SKM-1 (cell line): ENCODE results near the gene ESF1.

Source experiments
- DNase-seq: peaks from one replicate; lab custom pipeline; 2025; ENCODE audit not compliant: unreplicated experiment; lab: John Stamatoyannopoulos, UW

ESF1 gene, protein sequence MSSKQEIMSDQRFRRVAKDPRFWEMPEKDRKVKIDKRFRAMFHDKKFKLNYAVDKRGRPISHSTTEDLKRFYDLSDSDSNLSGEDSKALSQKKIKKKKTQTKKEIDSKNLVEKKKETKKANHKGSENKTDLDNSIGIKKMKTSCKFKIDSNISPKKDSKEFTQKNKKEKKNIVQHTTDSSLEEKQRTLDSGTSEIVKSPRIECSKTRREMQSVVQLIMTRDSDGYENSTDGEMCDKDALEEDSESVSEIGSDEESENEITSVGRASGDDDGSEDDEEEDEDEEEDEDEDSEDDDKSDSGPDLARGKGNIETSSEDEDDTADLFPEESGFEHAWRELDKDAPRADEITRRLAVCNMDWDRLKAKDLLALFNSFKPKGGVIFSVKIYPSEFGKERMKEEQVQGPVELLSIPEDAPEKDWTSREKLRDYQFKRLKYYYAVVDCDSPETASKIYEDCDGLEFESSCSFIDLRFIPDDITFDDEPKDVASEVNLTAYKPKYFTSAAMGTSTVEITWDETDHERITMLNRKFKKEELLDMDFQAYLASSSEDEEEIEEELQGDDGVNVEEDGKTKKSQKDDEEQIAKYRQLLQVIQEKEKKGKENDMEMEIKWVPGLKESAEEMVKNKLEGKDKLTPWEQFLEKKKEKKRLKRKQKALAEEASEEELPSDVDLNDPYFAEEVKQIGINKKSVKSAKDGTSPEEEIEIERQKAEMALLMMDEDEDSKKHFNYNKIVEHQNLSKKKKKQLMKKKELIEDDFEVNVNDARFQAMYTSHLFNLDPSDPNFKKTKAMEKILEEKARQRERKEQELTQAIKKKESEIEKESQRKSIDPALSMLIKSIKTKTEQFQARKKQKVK

DNA sequence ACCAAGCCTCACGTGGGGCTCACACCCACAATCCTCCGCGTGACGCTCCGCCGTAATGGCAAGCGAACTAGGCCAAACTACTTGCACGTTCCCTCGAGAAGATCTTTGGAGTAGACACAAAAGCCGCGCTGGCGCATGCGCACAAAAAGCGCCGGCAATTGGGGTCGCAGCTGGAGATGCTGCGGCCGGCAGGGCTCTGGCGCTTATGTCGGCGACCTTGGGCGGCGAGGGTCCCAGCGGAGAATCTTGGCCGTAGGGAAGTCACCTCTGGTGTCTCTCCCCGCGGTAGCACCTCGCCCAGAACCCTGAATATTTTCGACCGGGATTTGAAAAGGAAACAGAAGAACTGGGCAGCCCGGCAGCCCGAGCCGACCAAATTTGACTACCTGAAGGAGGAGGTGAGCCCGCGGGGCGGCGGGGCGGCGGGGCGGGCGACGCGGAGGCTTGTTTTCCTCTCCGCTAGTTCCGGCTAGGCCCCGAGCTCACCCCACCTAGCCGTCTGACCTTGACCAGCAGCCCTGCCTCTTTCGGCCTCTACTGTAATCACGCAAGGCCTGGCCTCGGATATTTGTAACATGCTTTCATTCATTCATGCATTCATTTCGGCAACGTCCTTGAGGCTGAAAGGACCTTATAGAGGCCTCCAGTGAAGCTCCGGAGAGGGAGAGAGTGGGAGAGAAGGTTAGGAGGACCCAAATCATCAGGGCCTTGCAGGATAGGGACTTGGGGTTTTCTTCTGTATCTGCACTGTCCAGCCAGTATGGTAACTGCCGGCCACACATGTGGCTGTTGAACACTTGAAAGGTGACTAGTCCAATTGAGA, at the start of gene ESF1, which contains the start of gene NDUFAF5:
Gene ESF1, minus strand, starts transcription at position 27 of the 823 bp plus-strand sequence. CDS start 1,779 bp downstream, outside the sequence.
Gene NDUFAF5, plus strand, starts transcription at position 136 of the 823 bp plus-strand sequence. Its CDS starts 41 bp downstream, at position 177.
- peak; percentile 44 for DNase-seq

- DNase-seq = no peak
Measured at GRCh38 chr20:13831476-13831875, 46.8 kb upstream of the ESF1 start.

DNA sequence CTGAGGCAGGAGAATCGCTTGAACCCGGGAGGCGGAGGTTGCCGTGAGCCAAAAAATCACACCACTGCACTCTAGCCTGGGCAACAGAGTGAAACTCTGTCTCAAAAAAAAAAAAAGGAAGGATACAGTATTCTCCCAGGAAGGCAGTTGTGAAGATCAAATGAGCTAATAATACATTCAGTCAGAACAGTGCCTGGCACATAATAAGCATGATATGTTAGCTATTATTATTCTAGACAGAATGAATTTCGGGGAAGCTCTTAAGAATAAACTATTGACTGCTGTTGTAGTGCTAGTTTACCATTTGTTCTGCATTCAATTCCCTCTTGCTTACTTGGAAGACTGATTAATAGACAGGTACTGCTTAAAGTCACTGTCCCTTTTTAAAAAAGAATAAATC, 40.7 kb upstream of the ESF1 start:
- DNase-seq = no peak

DNA sequence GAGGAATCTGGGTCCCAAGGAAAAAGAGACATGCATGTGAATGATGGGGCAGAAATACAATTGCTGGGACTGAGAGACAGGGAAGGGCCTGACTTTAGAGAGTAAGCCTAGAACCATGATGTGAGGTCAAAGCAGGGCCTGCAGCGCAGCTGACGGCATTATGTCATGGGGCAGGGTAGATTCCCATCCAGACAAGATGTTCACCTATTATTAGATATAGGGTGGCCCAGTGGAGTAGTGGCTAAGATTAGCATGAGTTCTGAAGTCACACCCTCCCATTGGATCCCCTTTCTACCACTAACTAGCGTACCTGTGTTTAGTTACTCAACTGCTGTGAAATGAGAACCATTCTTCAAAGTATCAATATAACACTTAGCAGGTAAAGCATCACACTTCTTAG, 39.7 kb upstream of the ESF1 start:
- DNase-seq = no peak

DNA sequence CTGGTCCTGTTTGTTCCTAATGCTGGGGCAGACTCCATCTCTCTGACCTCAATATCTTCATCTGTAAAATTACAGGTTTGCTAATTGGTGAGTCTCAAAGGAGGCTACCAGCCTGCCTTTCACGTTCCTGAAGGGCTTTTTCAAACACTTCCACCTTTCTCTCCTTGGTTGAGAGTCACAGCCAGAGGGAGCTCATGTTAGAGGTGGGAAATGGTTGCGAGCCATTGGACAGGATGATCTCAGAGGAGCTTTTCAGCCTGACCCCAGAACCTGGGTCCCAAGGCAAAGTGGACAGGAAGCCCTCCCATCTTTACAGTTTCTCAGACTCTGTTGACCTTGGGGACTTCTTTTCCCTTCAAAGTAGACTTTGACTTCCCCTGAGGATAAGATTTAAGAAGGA, 37.7 kb upstream of the ESF1 start:
- no peak for DNase-seq

DNA sequence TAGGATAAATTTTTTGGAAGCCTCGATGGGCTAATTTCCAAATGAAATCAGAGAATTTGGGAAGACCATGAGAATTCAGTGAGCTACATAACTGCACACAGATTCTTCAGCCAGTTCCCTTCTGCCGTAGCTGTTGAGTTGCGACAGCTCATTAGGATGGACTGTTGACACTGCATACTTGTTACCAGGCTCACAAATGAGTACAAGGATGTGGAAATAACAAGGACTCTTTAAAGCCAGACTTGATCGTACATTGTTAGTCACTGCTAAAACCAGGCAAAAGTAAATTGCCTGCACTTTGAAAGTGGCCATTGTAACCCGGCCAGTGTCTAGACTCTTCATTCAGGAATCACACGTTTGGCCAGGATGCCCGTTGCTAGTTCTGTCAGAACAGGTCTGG, 37.2 kb upstream of the ESF1 start:
- peak; percentile 1 for DNase-seq

GRCh38 chr20:13819885-13820645, 35.3 kb upstream of the ESF1 start:
- DNase-seq = peak; percentile 1

GRCh38 chr20:13817342-13817741, 32.6 kb upstream of the ESF1 start:
- no peak for DNase-seq

DNA sequence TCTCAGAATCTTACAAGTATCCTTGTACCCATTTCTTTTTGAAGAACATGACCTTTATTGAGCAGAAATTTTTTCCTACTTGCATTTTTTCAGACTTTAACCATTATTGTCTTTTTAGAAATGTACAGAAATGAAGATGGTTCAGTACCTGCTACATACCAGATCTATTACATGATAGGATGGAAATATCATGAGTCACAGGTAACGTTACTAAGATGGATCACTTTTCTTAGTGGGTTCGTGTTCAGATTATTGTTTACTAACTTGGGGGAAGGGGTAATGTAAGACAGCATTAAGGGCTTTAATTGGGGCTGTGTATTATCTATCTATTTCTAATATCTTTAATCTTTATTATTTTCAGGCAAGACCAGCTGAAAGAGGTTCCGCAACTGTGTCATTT, 32.0 kb upstream of the ESF1 start:
- no peak for DNase-seq

GRCh38 chr20:13814672-13815071, 30.0 kb upstream of the ESF1 start:
- DNase-seq = no peak

DNA sequence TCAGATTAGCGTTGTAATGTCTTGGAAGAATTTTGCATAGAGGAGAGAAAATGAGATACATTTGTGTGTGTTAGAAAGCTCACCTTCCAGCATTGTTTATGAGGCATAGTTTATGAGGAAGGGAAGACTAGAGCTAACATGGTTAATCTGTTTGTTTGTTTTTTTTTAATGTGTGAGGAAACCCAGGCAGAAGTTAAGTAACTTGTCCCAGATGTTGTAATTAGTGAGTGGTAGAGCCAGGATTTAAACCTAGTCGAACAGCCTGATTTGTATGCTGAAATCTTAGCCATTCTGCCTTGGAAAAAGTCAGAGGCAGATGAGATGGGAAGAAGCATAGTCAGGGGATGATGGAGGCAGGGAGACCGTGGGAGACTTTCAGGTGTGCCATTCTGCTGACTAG, 29.2 kb upstream of the ESF1 start:
- DNase-seq = no peak

GRCh38 chr20:13810446-13810845, 25.7 kb upstream of the ESF1 start:
- DNase-seq = no peak

DNA sequence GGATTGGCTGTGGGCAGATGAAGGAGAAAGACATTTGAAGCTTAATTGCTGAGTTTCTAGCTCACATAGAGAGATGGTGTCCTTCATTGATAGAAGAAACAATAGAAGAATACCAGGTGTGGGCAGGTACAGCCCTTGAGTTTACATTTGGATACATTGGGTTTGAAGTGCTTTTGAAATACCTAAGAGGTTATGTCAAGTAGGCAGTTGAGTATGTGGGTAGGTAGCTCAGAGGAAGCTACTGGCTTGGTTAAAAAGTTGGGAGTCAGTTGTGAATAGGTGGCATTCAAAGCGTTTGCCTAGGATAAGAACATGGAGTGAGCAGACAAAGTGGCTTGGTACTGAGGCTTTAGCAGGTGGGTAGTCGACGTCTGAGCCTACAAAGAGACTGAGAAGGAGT, 25.1 kb upstream of the ESF1 start:
- DNase-seq = no peak

DNA sequence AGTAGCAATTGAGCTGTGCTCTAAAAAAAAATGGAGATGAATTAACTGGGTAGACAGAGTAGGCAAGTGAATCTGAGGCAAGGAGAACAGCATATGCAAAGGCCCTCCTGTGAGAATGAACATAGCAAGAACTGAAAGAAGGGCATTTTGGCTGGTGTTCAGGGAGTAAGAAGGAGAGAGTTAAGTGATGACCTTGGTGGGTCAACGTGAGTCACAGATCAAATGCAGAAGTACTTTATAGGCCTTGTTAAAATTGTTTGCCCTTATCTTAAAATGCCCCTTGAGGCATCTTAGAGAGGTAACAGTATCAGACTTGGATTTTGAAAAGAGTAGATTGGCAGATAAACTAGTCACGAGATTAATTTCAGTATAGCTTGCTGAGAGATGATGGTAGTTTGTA, 24.7 kb upstream of the ESF1 start:
- DNase-seq = no peak

DNA sequence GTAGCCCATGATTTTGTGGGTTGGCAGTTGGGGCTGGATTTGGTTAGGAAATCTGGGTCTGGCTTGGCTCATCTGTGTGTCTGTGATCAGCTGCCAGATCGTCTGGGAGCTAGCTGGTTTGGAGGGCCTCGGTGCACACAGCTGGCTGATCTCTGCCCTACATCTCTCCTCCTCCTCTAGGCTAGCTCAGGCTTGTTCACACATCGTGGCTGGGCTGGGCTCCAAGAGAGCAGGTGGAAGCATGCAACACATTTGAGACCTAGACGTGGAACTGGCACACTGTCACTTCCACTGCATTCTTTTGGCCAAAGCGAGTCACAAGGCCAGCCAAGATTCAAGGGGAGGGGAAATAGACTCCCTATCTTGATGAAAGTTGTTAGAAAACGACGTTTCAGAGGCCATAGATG, 16.0 kb upstream of the ESF1 start:
- DNase-seq = no peak

DNA sequence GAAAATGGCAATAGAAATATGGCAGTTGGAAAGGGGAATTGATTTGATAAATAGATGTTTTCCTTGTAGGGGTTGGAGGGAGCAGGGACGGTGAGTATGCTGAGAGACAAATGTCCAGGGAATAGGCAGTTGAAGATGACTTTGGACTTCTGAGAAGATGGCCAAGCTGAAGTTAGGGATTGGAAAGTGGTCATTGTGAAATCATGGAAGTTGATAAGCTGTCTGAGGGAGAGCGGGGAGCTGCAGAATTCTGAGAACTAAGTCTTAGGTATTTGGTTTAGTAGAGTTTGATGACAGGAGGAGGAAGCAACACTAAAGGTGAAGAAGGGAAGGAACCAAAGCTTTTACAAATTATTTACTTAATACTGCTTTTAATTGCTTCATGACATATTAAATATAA, 15.3 kb upstream of the ESF1 start:
- no peak for DNase-seq

GRCh38 chr20:13799040-13799439, 14.3 kb upstream of the ESF1 start:
- no peak for DNase-seq

DNA sequence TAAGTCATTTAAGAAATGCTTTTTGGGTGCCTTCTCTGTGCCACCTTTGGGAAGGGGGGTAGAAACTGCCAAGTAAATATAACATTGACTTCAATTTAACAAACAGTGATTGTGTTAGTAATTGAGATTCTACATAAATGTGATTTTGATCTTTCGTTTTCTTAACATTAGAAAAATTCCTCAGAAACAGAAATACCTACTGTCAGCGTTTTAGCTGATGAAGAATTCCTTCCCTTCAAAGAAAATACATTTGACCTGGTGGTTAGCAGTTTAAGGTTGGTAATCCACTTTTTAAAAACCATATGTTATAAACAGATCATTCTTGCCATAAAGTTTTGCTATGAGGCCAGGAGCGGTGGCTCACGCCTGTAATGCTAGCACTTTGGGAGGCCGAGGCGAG, 9.9 kb upstream of the ESF1 start:
- DNase-seq = no peak

DNA sequence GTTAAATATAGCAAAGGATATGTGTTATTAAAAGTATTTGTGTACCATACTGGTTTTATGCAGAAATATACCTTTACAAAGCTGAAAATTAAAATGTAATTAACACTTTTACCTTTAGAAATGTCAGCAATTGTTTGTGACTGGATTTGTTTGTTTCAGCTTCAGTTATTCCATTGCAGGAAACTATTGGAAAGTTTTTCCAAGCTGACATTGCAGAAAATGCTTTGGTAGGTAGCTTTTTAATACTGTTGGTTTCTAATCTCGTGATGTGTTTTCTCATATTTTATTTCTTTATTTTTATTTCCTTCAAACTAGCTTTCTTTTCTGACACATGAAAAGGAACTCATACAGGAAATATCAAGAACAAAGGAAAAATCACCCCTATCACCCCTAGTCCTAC, 8.3 kb upstream of the ESF1 start:
- no peak for DNase-seq
